Fibroblast of skin of left biceps (primary cell): Measurements from ENCODE around the gene SPI1.

ENCODE experiments used
- DNase-seq, 2 experiments: peaks; one replicate each; pipeline ENCODE4 v3.0.0-alpha.2; 2013; ENCODE audit warnings: low read depth in 2 of 2

Gene SPI1

DNA sequence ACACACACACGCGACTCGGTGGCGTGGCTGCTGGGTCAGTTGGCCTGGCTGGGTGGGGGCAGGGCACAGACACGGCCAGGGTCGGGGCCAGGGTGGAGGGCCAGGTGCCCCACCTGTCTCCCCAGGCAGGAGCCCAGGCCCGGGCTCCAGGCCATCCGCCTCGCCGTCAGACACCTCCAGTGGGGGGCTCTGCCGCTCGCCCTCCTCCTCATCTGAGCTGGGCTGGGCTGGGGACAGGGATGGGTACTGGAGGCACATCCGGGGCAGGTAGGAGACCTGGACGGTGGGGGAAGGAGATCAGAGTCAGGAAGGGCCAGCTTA, 19.7 kb downstream of the SPI1 start:
- no peak for DNase-seq

GRCh38 chr11:47357985-47358730, 20.2 kb downstream of the SPI1 start:
- no peak for DNase-seq

GRCh38 chr11:47356998-47357329, 21.4 kb downstream of the SPI1 start:
- no peak for DNase-seq

GRCh38 chr11:47356129-47356997, 22.0 kb downstream of the SPI1 start:
- no peak for DNase-seq

GRCh38 chr11:47355283-47356128, 22.8 kb downstream of the SPI1 start:
- peak; percentile 64 to 66 for DNase-seq

- no peak for DNase-seq
Observed at GRCh38 chr11:47354913-47355282, 23.4 kb downstream of the SPI1 start.

GRCh38 chr11:47353978-47354774, 24.2 kb downstream of the SPI1 start:
- DNase-seq, result no peak

DNA sequence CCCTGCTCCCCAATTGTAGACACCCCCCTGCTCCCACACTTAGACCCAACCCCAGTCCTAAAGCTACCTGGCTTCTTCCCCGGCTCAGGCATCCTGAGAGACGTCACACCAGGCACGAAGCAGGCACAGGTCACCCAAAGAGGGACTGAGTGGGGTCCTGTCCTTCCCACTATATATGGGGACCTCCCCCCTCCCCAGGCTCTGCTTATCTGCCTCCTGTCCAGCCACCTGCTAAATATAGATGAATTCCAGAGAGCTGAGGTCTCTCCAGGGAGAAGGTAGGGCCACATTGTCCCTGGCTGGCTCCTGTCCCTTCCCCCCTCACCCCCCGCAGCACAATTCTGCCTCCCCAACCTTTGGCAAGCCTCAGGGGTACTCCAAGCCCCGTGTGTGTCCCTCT, 25.8 kb downstream of the SPI1 start, which contains the start of gene MYBPC3:
MYBPC3 (minus strand) TSS at position 147 of the 400 bp plus-strand sequence; CDS start at position 92, 55 bp downstream.
- DNase-seq, result no peak

GRCh38 chr11:47351156-47352126, 26.9 kb downstream of the SPI1 start:
- no peak for DNase-seq

- DNase-seq, result no peak
Observed at GRCh38 chr11:47350315-47350714, 28.0 kb downstream of the SPI1 start.

- DNase-seq, result no peak
Observed at GRCh38 chr11:47349521-47350095, 28.7 kb downstream of the SPI1 start.

- no peak for DNase-seq
Observed at GRCh38 chr11:47348859-47349258, 29.5 kb downstream of the SPI1 start.

DNA sequence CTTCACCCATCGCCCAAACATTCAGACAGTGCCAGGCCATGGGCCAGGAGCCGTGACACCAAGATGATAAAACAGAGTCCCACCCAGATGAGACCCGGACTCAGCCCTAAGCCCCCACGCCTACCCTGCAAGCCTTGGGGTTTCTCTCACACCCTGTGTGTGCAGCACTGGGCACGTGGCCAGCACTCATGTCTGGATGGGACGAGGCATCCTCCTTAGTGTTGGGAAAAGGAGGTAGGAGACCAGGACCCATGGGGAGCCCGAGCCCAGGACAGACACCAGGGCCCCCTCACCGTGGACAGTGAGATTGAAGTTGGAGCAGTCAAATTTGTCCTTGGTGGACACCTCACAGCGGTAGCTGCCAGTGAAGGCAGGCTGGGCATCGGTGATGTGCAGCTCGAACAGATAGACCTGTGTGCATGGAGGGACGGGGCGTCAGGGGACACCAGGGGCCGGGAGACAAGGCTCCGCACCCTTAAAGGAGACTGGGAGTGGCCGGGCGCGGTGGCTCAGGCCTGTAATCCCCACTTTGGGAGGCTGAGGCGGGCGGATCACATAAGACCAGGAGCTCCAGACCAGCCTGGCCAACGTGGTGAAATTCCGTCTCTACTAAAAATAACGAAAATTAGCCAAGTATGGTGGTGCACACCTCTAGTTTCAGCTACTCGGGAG, 30.1 kb downstream of the SPI1 start:
- DNase-seq, result no peak

DNA sequence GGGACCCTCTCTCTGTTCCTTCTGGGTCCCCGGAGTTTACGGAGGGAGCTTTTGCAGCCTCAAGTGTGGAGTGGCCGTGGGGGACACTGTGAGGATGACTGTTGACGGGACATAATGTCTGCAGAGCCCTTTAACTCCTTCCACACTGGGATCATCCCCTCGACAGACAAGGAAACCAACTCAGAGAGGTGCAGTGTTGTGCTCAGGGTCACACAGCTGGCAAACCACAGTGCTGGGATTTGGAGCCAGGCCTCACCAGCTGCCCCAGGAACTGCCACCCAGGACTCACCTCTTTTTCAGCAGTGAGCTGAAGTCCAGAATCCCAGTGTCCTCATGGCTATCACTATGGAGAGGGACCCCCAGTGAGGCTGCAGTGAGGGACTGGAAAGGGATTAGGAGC, 31.2 kb downstream of the SPI1 start:
- DNase-seq, result no peak

- no peak for DNase-seq
Observed at GRCh38 chr11:47345890-47346563, 32.3 kb downstream of the SPI1 start.

- DNase-seq, result no peak
Observed at GRCh38 chr11:47342854-47343253, 35.5 kb downstream of the SPI1 start.

- no peak for DNase-seq
Observed at GRCh38 chr11:47342036-47342803, 36.1 kb downstream of the SPI1 start.
